Dermis microvascular lymphatic vessel endothelial cell (primary cell): ENCODE results near the gene CNDP1. TPM values are rescaled to one million over a fixed set of nuclear protein-coding genes. Genes with fewer than 3 reads are reported as not detected.
"Not testable (repeated sequence)": the region's sequence is repeated elsewhere in the genome, so short reads cannot be mapped to it uniquely, and the experiment has no call there.

Source experiments
- DNase-seq, 2 donors: peaks; one replicate each; pipeline versions ENCODE4 v3.0.0 to v3.0.0-alpha.2; 2010; ENCODE audit warnings: low read depth in 2 of 2
- total RNA-seq: library from RNA; depleted of rRNA; stranded (reverse); fragments of >200 nt; gene quantifications from 2 replicates; pipeline ENCODE4 v1.2.1, GENCODE V29; 2014

CNDP1 gene, protein sequence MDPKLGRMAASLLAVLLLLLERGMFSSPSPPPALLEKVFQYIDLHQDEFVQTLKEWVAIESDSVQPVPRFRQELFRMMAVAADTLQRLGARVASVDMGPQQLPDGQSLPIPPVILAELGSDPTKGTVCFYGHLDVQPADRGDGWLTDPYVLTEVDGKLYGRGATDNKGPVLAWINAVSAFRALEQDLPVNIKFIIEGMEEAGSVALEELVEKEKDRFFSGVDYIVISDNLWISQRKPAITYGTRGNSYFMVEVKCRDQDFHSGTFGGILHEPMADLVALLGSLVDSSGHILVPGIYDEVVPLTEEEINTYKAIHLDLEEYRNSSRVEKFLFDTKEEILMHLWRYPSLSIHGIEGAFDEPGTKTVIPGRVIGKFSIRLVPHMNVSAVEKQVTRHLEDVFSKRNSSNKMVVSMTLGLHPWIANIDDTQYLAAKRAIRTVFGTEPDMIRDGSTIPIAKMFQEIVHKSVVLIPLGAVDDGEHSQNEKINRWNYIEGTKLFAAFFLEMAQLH
- total RNA-seq = not detected in 2 replicates

- no peak for DNase-seq
Measured at GRCh38 chr18:74534150-74534969, at the start of gene CNDP1. TSS of gene CNDP1 (plus strand) at chr18:74534500. CDS start at chr18:74534668, 168 bp downstream.

- DNase-seq = no peak
Measured at GRCh38 chr18:74486119-74486849, 48.0 kb upstream of the CNDP1 start.

- DNase-seq = no peak
Measured at GRCh38 chr18:74488354-74488753, 45.9 kb upstream of the CNDP1 start.

- DNase-seq = no peak
Measured at GRCh38 chr18:74488864-74489263, 45.4 kb upstream of the CNDP1 start.

DNA sequence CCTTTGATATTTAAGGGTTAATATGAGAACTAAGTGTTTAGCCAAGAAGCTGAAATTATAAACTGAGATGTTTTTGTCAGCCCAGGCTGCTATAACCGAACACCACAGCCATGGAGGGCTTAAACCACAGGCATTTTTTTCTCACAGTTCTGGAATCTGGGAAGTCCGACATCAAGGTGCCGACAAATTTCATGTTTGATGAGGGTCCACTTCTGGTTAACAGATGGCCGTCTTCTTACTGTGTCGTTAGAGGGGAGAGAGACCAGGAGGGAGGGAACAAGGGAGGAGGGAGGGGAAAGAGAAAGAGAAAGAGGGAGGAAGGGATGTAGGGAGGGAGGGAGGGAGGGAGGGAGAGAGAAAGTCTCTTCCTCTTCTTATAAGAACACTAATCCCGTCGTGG is 44.6 kb upstream of the CNDP1 start:
- no peak for DNase-seq

- DNase-seq = no peak
Measured at GRCh38 chr18:74492259-74492658, 42.0 kb upstream of the CNDP1 start.

- peak; percentile 73 to 81 for DNase-seq
Measured at GRCh38 chr18:74493689-74494088, 40.6 kb upstream of the CNDP1 start.

DNA sequence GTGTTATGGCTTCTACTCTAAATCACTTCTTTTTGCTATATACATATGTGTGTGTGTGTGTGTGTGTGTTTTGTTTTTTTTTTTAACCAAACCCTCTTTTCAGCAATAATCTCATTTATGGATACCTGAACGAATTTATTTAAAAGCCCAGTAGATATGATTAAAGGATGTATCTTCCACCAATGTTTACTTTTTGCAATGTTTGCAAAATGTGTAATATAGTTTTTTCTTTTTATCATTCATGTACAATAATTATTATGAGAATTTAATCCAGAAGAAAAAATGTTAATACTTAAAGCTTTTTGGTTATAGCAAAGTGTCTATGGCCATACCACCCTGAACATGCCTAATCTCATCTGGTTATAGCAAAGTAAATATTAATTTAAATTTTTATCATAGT is 39.8 kb upstream of the CNDP1 start:
- no peak for DNase-seq

GRCh38 chr18:74495581-74496507 is 38.5 kb upstream of the CNDP1 start, which contains the start of gene CNDP2:
TSS of gene CNDP2 (plus strand) at chr18:74496363. CDS start at chr18:74499974, 3,611 bp downstream.
- DNase-seq = peak; percentile 98 to 99

DNA sequence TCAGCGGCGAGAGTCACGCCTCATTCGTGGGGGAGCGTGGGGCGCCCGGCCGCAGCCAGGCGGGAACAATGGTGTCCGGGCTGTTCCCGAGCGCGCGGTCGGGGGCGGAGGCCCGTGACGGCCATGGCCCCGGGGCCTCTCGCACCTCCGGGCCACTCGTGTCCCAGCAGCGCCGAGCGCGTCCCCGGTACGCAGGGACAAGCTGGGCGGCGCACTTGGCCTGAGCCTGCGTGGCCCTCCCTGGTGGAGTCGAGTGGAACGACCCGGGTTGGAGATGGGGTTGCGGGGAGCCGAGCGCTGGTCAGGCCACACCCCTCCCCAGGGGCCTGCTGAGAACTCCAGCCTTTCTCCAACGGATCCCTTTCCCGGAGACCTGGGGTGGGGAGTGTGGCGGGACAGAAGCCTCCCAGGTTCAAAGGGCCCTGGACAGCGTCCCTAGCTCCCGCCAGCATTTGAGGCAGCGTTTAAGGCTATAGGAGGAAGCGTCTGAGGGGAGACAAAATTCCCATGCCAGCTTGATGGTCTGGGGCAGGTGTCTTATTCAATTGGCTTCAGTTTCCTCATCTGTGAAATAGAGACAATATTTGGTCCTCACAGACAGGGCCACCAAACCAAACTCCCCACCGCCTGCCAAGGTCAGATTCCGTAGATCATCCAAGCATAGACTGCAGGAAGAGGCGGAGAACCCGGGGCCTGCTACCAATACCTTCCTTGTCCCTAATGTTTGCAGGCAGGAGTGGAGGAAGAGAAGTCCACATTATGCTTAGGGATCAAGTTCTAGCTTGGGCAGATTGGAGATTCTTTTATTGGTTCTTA is 37.6 kb upstream of the CNDP1 start:
- DNase-seq = peak in 1 of 2 donors; percentile 62

GRCh38 chr18:74497324-74497676 is 37.0 kb upstream of the CNDP1 start:
- DNase-seq = no peak

DNA sequence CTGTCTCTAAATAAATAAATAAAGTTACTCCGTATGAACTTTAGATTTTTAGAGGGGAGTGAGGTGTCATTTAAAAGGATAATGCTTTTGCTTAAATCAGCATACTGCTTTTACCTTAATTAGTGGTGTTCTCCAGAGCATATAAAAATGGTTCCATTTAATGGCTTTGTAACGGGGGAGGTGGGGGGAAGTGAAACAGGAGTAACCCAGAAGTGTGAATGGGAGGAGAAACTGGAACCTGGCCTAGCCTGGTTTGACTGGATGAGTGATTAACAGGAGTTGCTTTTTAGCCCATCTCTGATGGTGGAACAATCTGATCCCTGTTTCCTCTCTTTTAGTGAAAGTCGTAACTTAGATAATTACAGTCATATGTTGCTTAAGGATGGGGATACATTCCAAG is 36.5 kb upstream of the CNDP1 start:
- no peak for DNase-seq

DNA sequence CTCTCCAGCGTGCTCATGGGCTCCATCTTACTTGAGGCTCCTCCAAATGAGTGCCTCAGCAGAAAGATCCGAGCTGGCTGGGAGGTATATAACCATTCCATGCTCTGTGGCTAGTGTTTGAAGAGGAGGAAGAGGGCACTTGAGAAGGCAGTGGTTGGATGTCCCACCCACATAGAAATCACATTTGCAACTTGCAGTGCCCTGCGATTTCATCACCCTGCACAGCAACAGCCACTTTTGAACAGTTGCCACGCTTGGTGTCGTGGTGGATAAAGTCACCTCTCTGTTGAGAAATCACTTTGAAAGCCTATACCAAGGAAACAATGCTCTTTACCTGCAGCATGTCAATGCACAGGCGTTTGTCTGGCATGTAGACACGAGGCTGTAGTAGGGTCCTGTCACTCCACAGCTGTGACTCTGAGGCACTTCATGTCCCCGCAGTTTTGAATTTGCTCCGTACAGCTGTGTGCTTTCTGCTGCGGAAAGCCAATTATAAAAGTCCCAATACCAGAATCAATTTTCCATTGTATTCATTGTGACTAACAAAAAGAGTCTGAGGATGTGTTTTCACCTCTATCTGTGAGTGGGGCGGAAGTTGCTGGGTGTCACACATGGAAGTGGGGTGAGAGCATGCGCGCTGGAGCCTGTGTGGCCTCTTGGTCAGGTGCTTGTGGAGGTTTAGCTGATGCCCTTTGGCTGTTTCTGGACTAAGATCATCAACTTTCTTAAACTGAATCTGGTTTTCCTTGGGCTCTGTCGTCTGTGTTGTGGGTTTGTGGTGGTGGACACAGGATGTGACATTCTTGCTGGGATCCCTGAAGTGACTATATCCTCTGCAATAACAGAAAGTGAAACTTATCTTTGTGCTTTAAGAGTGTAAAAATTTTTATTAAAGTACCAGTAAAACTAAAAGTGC is 35.3 kb upstream of the CNDP1 start:
- DNase-seq = peak; percentile 57 to 58

DNA sequence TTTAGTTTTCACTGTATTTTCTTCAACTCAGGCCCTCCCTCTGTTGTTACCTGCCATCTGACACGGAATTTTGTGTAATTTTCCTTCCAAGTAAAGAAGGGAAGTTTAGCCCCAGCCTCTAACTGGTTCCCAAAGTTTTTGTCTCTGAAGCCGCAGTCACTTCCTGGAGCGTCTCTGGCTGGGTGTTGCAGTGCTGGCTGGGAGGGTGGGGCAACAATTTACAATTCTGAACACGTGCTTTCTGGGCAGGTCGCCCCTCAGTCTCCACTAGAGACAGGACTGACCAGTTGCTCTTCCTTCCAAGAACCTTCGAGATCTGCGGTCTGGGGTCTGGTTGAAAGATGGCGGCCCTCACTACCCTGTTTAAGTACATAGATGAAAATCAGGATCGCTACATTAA is 34.7 kb upstream of the CNDP1 start:
- DNase-seq = peak; percentile 64 to 68

- no peak for DNase-seq
Measured at GRCh38 chr18:74500372-74500771, 33.9 kb upstream of the CNDP1 start.

GRCh38 chr18:74500774-74501173 is 33.5 kb upstream of the CNDP1 start:
- not testable (repeated sequence) for DNase-seq

DNA sequence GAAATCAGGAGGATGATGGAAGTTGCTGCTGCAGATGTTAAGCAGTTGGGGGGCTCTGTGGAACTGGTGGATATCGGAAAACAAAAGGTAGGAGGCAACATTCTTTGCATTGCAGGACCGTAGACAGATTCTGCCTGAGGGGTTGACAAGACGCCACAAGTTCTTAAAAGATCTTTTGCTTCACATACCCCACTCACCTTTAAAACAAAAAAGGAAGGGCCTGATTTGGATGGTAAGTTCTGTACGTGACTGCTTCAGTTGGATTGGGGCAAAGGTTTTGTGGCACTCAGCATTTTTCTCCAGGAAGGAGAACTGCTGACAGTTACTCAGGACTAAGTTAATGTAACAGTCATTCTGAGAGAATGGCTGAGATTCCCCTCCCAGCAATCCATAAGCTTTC is 32.9 kb upstream of the CNDP1 start:
- DNase-seq = no peak

- DNase-seq = no peak
Measured at GRCh38 chr18:74503137-74503536, 31.2 kb upstream of the CNDP1 start.

GRCh38 chr18:74505776-74506175 is 28.5 kb upstream of the CNDP1 start:
- no peak for DNase-seq
